IPS-20b (cell line): ENCODE results near the gene GUCY1A2.

ENCODE experiments used
- H3K27ac ChIP-seq: one replicate; pipeline ENCODE4 v1.5.1; 2013; ENCODE audit warnings: low read length
- H3K27me3 ChIP-seq: 2 replicates; pipeline ENCODE4 v1.6.1; 2013; ENCODE audit warnings: mild to moderate bottlenecking, low read length, inconsistent platforms; ENCODE audit not compliant: insufficient read depth
- H3K36me3 ChIP-seq: 2 replicates; pipeline ENCODE4 v1.6.1; 2013; ENCODE audit warnings: low read depth, mild to moderate bottlenecking, inconsistent platforms, low read length, moderate library complexity; ENCODE audit not compliant: insufficient read depth
- H3K4me1 ChIP-seq: 2 replicates; pipeline ENCODE4 v1.6.1; 2013; ENCODE audit warnings: mild to moderate bottlenecking, control low read depth, inconsistent platforms, low read length, moderate library complexity; ENCODE audit not compliant: insufficient read depth
- H3K4me3 ChIP-seq: 2 replicates; pipeline ENCODE4 v1.5.1; 2013; ENCODE audit warnings: mild to moderate bottlenecking, low read length, inconsistent platforms
- H3K9ac ChIP-seq: 2 replicates; pipeline ENCODE4 v1.6.1; 2013; ENCODE audit warnings: low read depth, mild to moderate bottlenecking, inconsistent platforms, low read length, moderate library complexity
- H3K9me3 ChIP-seq: 2 replicates; pipeline ENCODE4 v1.6.1; 2013; ENCODE audit warnings: mild to moderate bottlenecking, low read depth, low read length, inconsistent platforms; ENCODE audit not compliant: insufficient read depth

The GUCY1A2 gene

GRCh38 chr11:106962995-106963394 is 55.3 kb downstream of the GUCY1A2 start:
- H3K9ac ChIP-seq = no peak overlapping the region
- H3K4me1 ChIP-seq = peaks cover 30% of the 10 kb centered on the region
- H3K9me3 ChIP-seq = no peaks in the 10 kb centered on the region
- no peak overlapping the region for H3K27ac ChIP-seq
- H3K4me3 ChIP-seq = no peak overlapping the region
- H3K27me3 ChIP-seq = no peaks in the 10 kb centered on the region
- no peaks in the 10 kb centered on the region for H3K36me3 ChIP-seq

DNA sequence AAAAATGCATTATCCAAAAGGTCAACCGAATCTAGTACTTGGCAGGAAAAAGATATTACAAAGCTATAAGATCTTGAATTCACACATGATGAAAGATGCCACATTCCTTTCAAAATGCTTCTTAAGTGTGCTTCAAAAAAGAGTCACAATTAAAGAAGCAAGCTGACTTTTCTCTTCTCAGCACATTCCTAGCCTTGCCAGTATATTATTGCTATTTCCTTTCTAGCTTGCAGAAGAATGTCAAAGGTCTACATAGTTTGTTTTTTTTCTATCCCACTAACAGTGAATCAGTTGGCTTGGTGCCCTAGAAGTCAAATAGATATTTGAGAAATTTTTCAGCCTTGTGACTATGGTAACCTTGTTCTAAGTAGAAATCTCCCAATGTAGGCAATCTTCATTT is 56.8 kb downstream of the GUCY1A2 start:
- no peak overlapping the region for H3K4me3 ChIP-seq
- no peaks in the 10 kb centered on the region for H3K27me3 ChIP-seq
- H3K4me1 ChIP-seq = peaks cover 35% of the 10 kb centered on the region
- no peaks in the 10 kb centered on the region for H3K9me3 ChIP-seq
- H3K36me3 ChIP-seq = no peaks in the 10 kb centered on the region
- no peak overlapping the region for H3K9ac ChIP-seq
- no peak overlapping the region for H3K27ac ChIP-seq

DNA sequence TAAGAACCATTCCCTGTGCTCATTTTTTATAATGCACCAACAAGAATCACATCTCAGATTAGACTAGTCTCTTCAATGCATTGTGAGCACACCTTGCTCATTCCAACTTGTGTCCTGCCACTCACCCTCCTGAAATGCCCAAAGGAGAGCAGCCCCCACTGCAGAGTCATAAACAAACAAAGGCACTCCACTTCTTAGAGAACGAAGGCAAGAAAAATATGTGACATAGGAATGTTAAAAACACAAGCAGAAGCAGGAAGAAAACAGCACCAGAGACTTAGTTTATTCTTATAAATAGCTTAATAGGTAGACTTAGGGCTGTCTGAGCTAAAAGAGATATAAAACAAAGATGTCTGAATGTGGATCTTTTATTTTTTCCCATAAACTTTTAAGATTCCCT is 57.2 kb downstream of the GUCY1A2 start:
- Histone ChIP-seq H3K27me3 (no peaks in the 10 kb centered on the region), H3K36me3 (no peaks in the 10 kb centered on the region), H3K27ac (no peak overlapping the region), H3K4me3 (no peak overlapping the region), H3K9me3 (no peaks in the 10 kb centered on the region), H3K4me1 (peaks cover 35% of the 10 kb centered on the region), H3K9ac (no peak overlapping the region)

GRCh38 chr11:106959800-106960199 is 58.5 kb downstream of the GUCY1A2 start:
- H3K9ac ChIP-seq = no peak overlapping the region
- H3K27ac ChIP-seq = no peak overlapping the region
- H3K36me3 ChIP-seq = no peaks in the 10 kb centered on the region
- peaks cover 35% of the 10 kb centered on the region for H3K4me1 ChIP-seq
- H3K9me3 ChIP-seq = no peaks in the 10 kb centered on the region
- H3K4me3 ChIP-seq = no peak overlapping the region
- H3K27me3 ChIP-seq = no peaks in the 10 kb centered on the region

- Histone ChIP-seq H3K27me3 (no peaks in the 10 kb centered on the region), H3K4me3 (no peak overlapping the region), H3K36me3 (no peaks in the 10 kb centered on the region), H3K9ac (no peak overlapping the region), H3K27ac (no peak overlapping the region), H3K9me3 (no peaks in the 10 kb centered on the region), H3K4me1 (peaks cover 35% of the 10 kb centered on the region)
These were observed 58.9 kb downstream of the GUCY1A2 start for GRCh38 chr11:106959386-106959785.

- no peak overlapping the region for H3K4me3 ChIP-seq
- H3K27ac ChIP-seq = no peak overlapping the region
- H3K9me3 ChIP-seq = no peaks in the 10 kb centered on the region
- peaks cover 35% of the 10 kb centered on the region for H3K4me1 ChIP-seq
- H3K27me3 ChIP-seq = no peaks in the 10 kb centered on the region
- H3K36me3 ChIP-seq = no peaks in the 10 kb centered on the region
- no peak overlapping the region for H3K9ac ChIP-seq
These were observed 59.6 kb downstream of the GUCY1A2 start for GRCh38 chr11:106958517-106959248.

DNA sequence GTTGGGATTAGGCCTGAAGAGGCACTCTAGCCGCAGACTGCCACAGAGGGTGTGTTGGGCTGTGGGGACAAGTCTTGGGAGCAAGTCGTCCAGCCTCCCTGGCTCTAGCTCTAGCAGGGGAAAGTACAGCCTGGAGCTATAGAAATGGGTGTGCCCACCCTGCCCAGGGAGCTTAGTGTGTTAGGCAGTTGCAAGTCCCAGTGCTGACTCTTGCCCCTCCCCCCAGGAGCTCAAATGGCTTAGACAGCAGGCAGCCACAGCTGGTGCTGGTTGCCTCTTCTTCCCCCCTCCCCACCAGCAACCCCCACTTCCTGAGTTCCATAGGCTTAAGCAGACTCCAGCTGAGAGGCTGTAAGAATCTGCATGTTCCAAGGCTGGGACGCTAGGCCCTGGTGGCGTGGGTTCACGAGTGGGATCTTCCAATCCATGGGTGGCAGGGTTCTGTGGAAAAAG is 61.2 kb downstream of the GUCY1A2 start:
- no peaks in the 10 kb centered on the region for H3K27me3 ChIP-seq
- 0 out of 2 replicates have a peak overlapping the region, but pooled peaks have one; percentile 2 for H3K4me3 ChIP-seq
- H3K4me1 ChIP-seq = peaks cover 35% of the 10 kb centered on the region
- H3K36me3 ChIP-seq = no peaks in the 10 kb centered on the region
- peak overlapping the region; percentile 46 for H3K27ac ChIP-seq
- no peaks in the 10 kb centered on the region for H3K9me3 ChIP-seq
- no peak overlapping the region for H3K9ac ChIP-seq

- H3K4me1 ChIP-seq = no peaks in the 10 kb centered on the region
- H3K4me3 ChIP-seq = no peak overlapping the region
These were observed 68.2 kb downstream of the GUCY1A2 start for GRCh38 chr11:106950067-106950491.

GRCh38 chr11:106943089-106943488 is 75.2 kb downstream of the GUCY1A2 start:
- H3K9ac ChIP-seq = no peak overlapping the region
- no peaks in the 10 kb centered on the region for H3K9me3 ChIP-seq
- no peak overlapping the region for H3K4me3 ChIP-seq
- H3K27me3 ChIP-seq = no peaks in the 10 kb centered on the region
- no peaks in the 10 kb centered on the region for H3K4me1 ChIP-seq
- H3K36me3 ChIP-seq = no peaks in the 10 kb centered on the region
- no peak overlapping the region for H3K27ac ChIP-seq

More at GRCh38 chr11:106950067-106950491, 68.2 kb downstream of the GUCY1A2 start:
- no peaks in the 10 kb centered on the region for H3K36me3 ChIP-seq
- no peaks in the 10 kb centered on the region for H3K9me3 ChIP-seq
- H3K27me3 ChIP-seq = no peaks in the 10 kb centered on the region
- H3K27ac ChIP-seq = no peak overlapping the region
- no peak overlapping the region for H3K9ac ChIP-seq

DNA sequence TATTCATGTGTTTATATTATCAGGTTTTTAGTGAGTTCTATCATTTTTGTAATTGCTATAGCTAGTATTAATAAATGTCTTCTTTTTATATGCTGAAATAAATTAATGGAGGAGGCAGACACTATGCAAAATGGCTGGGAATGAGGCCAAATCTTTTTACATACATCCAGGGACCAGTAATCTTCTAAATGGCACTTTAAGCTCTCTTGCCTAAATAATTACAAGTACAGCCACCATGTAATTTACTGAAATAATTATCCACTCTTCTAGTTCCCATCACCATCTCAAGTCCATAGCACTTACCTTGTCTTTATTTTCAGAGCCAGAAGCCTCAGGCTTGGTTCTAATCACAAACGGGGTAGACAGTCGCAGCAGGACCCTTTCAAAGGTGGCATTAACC is 79.1 kb downstream of the GUCY1A2 start:
- no peaks in the 10 kb centered on the region for H3K9me3 ChIP-seq
- H3K4me1 ChIP-seq = peaks cover 11% of the 10 kb centered on the region; the same call in 1 of the 2 replicates

DNA sequence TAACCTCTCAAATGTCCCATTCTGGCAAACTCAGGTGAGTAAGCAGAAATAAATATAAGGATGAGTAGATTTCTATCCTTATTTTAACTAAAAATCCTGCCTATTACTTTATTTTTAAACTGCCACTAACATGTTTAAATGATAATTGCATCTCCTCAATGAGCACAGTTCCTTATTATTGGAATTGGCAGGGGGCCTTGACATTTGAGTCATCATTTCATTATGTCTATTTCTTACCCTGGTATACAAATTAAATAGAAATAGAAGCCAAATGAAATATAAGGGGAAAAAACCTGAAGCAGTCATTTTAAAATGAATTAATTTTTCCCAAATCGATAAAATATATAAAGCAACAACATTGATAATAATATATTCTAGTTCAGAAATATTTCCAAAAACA is 81.2 kb downstream of the GUCY1A2 start:
- Histone ChIP-seq H3K4me3 (no peak overlapping the region), H3K27me3 (no peaks in the 10 kb centered on the region), H3K36me3 (no peaks in the 10 kb centered on the region), H3K27ac (no peak overlapping the region), H3K9ac (no peak overlapping the region), H3K4me1 (peaks cover 11% of the 10 kb centered on the region; the same call in 1 of the 2 replicates), H3K9me3 (no peaks in the 10 kb centered on the region)

More for the DNA sequence above, 79.1 kb downstream of the GUCY1A2 start:
- Histone ChIP-seq H3K36me3 (no peaks in the 10 kb centered on the region), H3K27ac (no peak overlapping the region), H3K27me3 (no peaks in the 10 kb centered on the region), H3K9ac (no peak overlapping the region), H3K4me3 (no peak overlapping the region)

DNA sequence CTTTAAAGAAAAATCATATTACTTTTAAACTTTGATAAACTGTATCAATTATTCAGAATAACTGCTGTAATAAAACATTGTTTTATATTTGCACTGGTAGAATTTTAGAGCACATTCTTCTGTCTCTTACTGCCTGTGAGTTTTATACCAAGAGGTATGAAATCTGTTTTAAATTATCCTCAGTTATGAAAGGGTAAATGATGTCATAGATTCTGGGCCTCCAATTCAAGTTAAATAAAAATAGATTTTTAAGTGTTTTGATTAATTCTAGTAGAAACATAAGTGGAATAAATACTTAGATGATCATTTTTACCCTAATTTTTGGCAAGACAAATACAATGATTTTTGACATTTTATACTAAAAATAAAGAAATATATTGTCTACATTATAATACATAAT is 93.0 kb downstream of the GUCY1A2 start:
- H3K4me1 ChIP-seq = no peaks in the 10 kb centered on the region
- H3K9ac ChIP-seq = no peak overlapping the region
- H3K9me3 ChIP-seq = no peaks in the 10 kb centered on the region
- no peaks in the 10 kb centered on the region for H3K27me3 ChIP-seq
- H3K27ac ChIP-seq = no peak overlapping the region
- H3K4me3 ChIP-seq = no peak overlapping the region
- no peaks in the 10 kb centered on the region for H3K36me3 ChIP-seq
